ENCODE results near the gene SH3BP4. TPM values are rescaled to one million over a fixed set of nuclear protein-coding genes. Genes with fewer than 3 reads are reported as not detected.

SH3BP4 gene
- polyA plus RNA-seq, 1 experiment, result 224 TPM

DNA sequence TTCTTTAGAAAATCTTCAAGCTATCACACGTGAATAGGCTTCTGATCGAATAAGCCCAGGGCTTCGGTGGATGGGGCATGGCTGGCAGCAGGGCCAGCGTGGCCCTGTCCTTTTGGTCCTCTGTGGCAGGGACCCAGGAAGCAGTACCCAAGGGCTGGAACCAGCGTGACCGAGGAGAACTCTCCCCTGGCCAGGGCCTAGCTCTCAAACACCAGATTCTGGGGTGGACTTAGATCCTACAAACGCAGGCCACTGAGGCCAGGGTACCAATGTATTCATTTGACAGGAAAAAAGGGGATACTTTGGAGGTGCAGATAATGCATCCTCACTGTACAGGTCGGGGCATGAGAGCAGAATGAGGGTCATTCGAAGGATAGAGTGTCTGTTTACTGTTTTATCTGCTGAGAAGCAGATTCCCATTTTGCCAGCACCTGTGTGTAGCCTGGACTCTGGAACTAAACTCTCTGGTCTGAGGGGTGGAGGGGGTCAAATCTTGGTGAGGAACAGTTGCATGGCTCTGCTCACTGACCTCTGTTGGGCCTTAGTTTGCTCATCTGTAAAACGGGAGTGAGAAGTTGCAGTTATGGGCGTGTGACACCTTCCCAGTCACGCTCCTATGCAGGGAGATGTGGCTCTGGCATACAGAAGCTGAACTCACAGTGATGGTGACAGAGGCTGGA is 51.4 kb downstream of the SH3BP4 start:
- peak overlapping the region; percentile 21 for H3K27ac ChIP-seq (ENCODE audit: low read depth, low read length)
- H3K27me3 ChIP-seq (ENCODE audit: control insufficient read depth, insufficient read depth, low read length), result no peaks in the 10 kb centered on the region
- no peak for TF ChIP-seq CTCF (IDR thresholded peaks at IDR 0.05; ENCODE audit: low read depth, low read length)
- no peak for DNase-seq (ENCODE audit: low read depth, low spot score)
- ChIA-PET POLR2A (no interaction called here), CTCF (no interaction called here)
- 0 out of 2 replicates have a peak, but pooled peaks cover 2% of the 10 kb centered on the region for H3K9me3 ChIP-seq (ENCODE audit: control insufficient read depth, insufficient read depth, low read length)
- H3K4me3 ChIP-seq (ENCODE audit: low read depth, low read length), result no peak overlapping the region

DNA sequence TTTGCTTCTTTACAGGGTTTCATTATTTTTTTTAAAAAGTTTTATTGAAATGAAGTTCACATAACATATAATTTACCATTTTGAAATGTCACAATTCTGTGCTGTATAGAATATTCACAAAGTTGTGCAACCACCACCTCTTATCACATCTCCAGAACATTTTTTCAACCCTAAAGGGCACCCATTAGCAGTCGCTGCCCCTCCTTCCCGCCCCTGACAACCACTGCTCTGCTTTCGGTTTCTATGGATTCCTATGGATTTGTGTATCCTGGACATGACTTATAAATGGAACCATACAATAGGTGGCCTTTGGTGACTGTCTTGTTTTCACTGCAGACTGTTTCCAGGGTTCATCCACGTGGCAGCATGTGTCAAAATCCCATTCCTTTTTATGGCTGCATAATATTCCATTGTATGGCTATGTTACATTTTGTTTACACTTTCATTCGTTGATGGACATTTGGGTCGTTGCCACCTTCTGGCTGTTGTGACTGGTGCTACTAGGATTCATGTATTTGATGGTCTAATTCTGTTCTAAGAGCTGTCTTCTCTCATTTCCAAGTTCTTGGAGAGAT is 52.6 kb downstream of the SH3BP4 start:
- TF ChIP-seq CTCF (IDR thresholded peaks at IDR 0.05; ENCODE audit: low read depth, low read length), result no peak
- Histone ChIP-seq H3K27ac (ENCODE audit: low read depth, low read length) (no peak overlapping the region), H3K27me3 (ENCODE audit: control insufficient read depth, insufficient read depth, low read length) (no peaks in the 10 kb centered on the region), H3K9me3 (ENCODE audit: control insufficient read depth, insufficient read depth, low read length) (0 out of 2 replicates have a peak, but pooled peaks cover 2% of the 10 kb centered on the region), H3K4me3 (ENCODE audit: low read depth, low read length) (no peak overlapping the region)
- no peak for DNase-seq (ENCODE audit: low read depth, low spot score)
- CTCF ChIA-PET, result interaction anchor here (0.9 kb wide), 1 partner anchor 8 kb away, joined by 3 read pairs; no protein-coding TSS in a partner anchor
- POLR2A ChIA-PET, result no interaction called here

- no peak overlapping the region for H3K4me3 ChIP-seq (ENCODE audit: low read depth, low read length)
- no peaks in the 10 kb centered on the region for H3K27me3 ChIP-seq (ENCODE audit: control insufficient read depth, insufficient read depth, low read length)
- H3K9me3 ChIP-seq (ENCODE audit: control insufficient read depth, insufficient read depth, low read length), result 0 out of 2 replicates have a peak, but pooled peaks cover 2% of the 10 kb centered on the region
- TF ChIP-seq CTCF (IDR thresholded peaks at IDR 0.05; ENCODE audit: low read depth, low read length), result no peak
- H3K27ac ChIP-seq (ENCODE audit: low read depth, low read length), result peak overlapping the region; percentile 21
- ChIA-PET POLR2A (no interaction called here), CTCF (interaction anchor here (0.9 kb wide), 1 partner anchor 9 kb away, joined by 3 read pairs; no protein-coding TSS in a partner anchor)
- DNase-seq (ENCODE audit: low read depth, low spot score), result no peak
These were observed 53.2 kb downstream of the SH3BP4 start for GRCh38 chr2:235005023-235005422.

DNA sequence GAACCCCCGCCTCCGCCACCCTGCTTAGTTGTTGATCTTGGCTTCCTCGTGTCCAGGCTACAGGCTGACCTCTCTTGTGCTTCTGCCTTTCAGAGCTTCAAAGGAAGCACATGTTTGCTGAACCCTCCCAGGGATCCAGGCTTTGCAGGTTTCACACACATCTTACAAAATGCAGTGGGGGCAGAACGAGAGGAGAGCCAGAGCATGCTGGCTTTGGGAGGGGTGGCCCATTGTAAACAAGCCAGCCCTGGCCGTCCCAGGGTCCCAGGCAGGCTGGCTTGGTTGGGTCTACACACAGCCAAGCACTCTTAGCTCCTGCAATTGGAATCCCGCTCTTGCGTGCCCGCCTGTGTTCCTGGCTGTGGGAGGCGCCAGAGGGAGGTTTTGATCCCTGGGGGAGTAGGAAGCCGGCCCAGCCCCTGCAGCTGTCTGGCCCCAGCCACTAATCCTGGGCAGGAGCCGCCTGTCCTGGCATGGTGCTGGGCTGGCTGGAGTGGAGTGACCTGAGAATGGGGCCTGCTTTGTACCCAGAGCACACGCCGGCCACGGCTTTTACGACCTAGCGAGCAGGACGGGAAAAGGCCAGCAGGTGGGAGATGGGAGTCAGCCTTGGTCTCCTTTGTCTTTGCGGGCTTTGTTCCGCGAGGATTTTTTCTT is 53.9 kb downstream of the SH3BP4 start:
- POLR2A ChIA-PET, result no interaction called here
- TF ChIP-seq CTCF (IDR thresholded peaks at IDR 0.05; ENCODE audit: low read depth, low read length), result peak; percentile 4; the same call in 1 of the 2 replicates
- H3K27ac ChIP-seq (ENCODE audit: low read depth, low read length), result peak overlapping the region; percentile 31
- no peak overlapping the region for H3K4me3 ChIP-seq (ENCODE audit: low read depth, low read length)
- CTCF ChIA-PET, result interaction anchor here (0.9 kb wide), 1 partner anchor 10 kb away, joined by 3 read pairs; no protein-coding TSS in a partner anchor
- no peaks in the 10 kb centered on the region for H3K27me3 ChIP-seq (ENCODE audit: control insufficient read depth, insufficient read depth, low read length)
- 0 out of 2 replicates have a peak, but pooled peaks cover 2% of the 10 kb centered on the region for H3K9me3 ChIP-seq (ENCODE audit: control insufficient read depth, insufficient read depth, low read length)
- DNase-seq (ENCODE audit: low read depth, low spot score), result no peak

- POLR2A ChIA-PET, result no interaction called here
- CTCF ChIA-PET, result no interaction called here
- DNase-seq (ENCODE audit: low read depth, low spot score), result no peak
These were observed 54.6 kb downstream of the SH3BP4 start for GRCh38 chr2:235006461-235006860.

More at GRCh38 chr2:235006461-235006860, 54.6 kb downstream of the SH3BP4 start:
- H3K9me3 ChIP-seq (ENCODE audit: control insufficient read depth, insufficient read depth, low read length), result 0 out of 2 replicates have a peak, but pooled peaks cover 2% of the 10 kb centered on the region
- H3K27me3 ChIP-seq (ENCODE audit: control insufficient read depth, insufficient read depth, low read length), result no peaks in the 10 kb centered on the region
- H3K27ac ChIP-seq (ENCODE audit: low read depth, low read length), result peak overlapping the region; percentile 21
- no peak overlapping the region for H3K4me3 ChIP-seq (ENCODE audit: low read depth, low read length)
- TF ChIP-seq CTCF (IDR thresholded peaks at IDR 0.05; ENCODE audit: low read depth, low read length), result no peak
